ENCODE data around the gene HM13. TPM values are rescaled to one million over a fixed set of nuclear protein-coding genes. Genes with fewer than 3 reads are reported as not detected.

Gene HM13
- total RNA-seq, 1 experiment from 2014 or later, result 183 TPM

GRCh38 chr20:31551163-31552081 is 37.2 kb downstream of the HM13 start (continued):
- TF ChIP-seq REST (IDR thresholded peaks at IDR 0.05; ENCODE audit: low read depth), result no peak

GRCh38 chr20:31555203-31555775 is 41.0 kb downstream of the HM13 start:
- Histone ChIP-seq H3K4me2 (ENCODE audit: low read length) (no peak overlapping the region), H3K4me1 (ENCODE audit: control insufficient read depth in 1 of 2, insufficient read depth in 2 of 2, low read length in 2 of 2) (peaks cover 25 to 34% of the 10 kb centered on the region in 2 experiments), H3K9ac (ENCODE audit: low read length) (no peak overlapping the region), H3K9me2 (ENCODE audit: insufficient read depth) (no peaks in the 10 kb centered on the region), H4K20me1 (ENCODE audit: insufficient read depth) (no peaks in the 10 kb centered on the region), H3K36me3 (ENCODE audit: control insufficient read depth in 1 of 2, insufficient read depth in 2 of 2, low read length in 2 of 2) (peaks cover 9 to 41% of the 10 kb centered on the region in 2 experiments; a peak in 3 of 4 replicates), H3K4me3 (replicated peaks in 1 of 2; ENCODE audit: low read depth in 1 of 2, low read length in 2 of 2) (no peak overlapping the region), H3K27me3 (ENCODE audit: insufficient read depth, low read length) (no peaks in the 10 kb centered on the region), H3K79me2 (ENCODE audit: insufficient read depth, low read length) (peaks cover 12% of the 10 kb centered on the region; the same call in 1 of the 2 replicates), H3K9me3 (ENCODE audit: control insufficient read depth in 1 of 2, insufficient read depth in 1 of 2, low read depth in 1 of 2, low read length in 2 of 2) (no peaks in the 10 kb centered on the region), H3K27ac (ENCODE audit: low read depth, low read length) (peak overlapping the region; percentile 6; the same call in 1 of the 2 replicates), H2AFZ (ENCODE audit: low read depth, low read length, poor library complexity, severe bottlenecking) (no peak overlapping the region)
- intact Hi-C loops (cut with micrococcal nuclease), result no loop called here
- no peak for DNase-seq (ENCODE audit: low read depth, low spot score)
- BruUV-seq (replicated peaks), result no TSS peak
- RAD21 ChIA-PET (ENCODE audit: low non-redundant PET in 1 of 2, low total read pairs in 2 of 2, uncharacterized antibody in 2 of 2, unreplicated experiment in 2 of 2), result interaction anchor here in 1 of 2 experiments (0.7 kb wide), 1 partner anchor 291 kb away, joined by 3 read pairs; no protein-coding TSS in a partner anchor
- TF ChIP-seq ATF3 (IDR thresholded peaks at IDR 0.05), result no peak
- no peak for TF ChIP-seq EGR1 (IDR thresholded peaks at IDR 0.05; ENCODE audit: low read depth)
- TF ChIP-seq FOSL1 (IDR thresholded peaks at IDR 0.05; ENCODE audit: low read depth), result no peak
- TF ChIP-seq EZH2 (IDR thresholded peaks at IDR 0.05), result no peak
- TF ChIP-seq EZH2phosphoT487 (IDR thresholded peaks at IDR 0.05; ENCODE audit: borderline replicate concordance), result no peak
- TF ChIP-seq SRF (IDR thresholded peaks at IDR 0.05; ENCODE audit: low read depth), result no peak
- CTCF ChIA-PET, result interaction anchor here (6.8 to 14.5 kb wide), 2 partner anchors 15 to 55 kb away, joined by 129 to 589 read pairs; no protein-coding TSS in a partner anchor
- POLR2A ChIA-PET, result interaction anchor here (28.6 kb wide), 1 partner anchor 49 kb away, joined by 1106 read pairs; the partner anchor contains the start of gene ID1
- no peak for ATAC-seq

All from HCT116 (cell line).